ENCODE measurements around the gene HOXA11.
A peak's percentile ranks its signal among the peaks of the same experiment; 100 is the strongest.

The HOXA11 gene

GRCh38 chr7:27156508-27156898 lies 28.5 kb downstream of the HOXA11 start, which contains the start of gene HOXA7:
TSS of gene HOXA7 (minus strand) at chr7:27156675. CDS start at chr7:27156545, 130 bp downstream.
- no peak for DNase-seq

- DNase-seq = no peak
Observed at GRCh38 chr7:27155816-27156507, 29.1 kb downstream of the HOXA11 start.

GRCh38 chr7:27154901-27155815 lies 29.9 kb downstream of the HOXA11 start:
- no peak for DNase-seq

GRCh38 chr7:27154369-27154768 lies 30.7 kb downstream of the HOXA11 start:
- DNase-seq = no peak

GRCh38 chr7:27153526-27153925 lies 31.5 kb downstream of the HOXA11 start:
- DNase-seq = no peak

- no peak for DNase-seq
Observed at GRCh38 chr7:27152816-27153442, 32.1 kb downstream of the HOXA11 start.

- no peak for DNase-seq
Observed at GRCh38 chr7:27151931-27152815, 32.9 kb downstream of the HOXA11 start, which contains the start of gene HOXA3. TSS of gene HOXA3 (minus strand) at chr7:27152583. CDS start at chr7:27110640, 41,943 bp downstream.

GRCh38 chr7:27151341-27151930 lies 33.6 kb downstream of the HOXA11 start:
- peak; percentile 42 for DNase-seq

GRCh38 chr7:27150568-27151340 lies 34.3 kb downstream of the HOXA11 start:
- peak; percentile 85 for DNase-seq

- peak; percentile 52 for DNase-seq
Observed at GRCh38 chr7:27149842-27150567, 35.0 kb downstream of the HOXA11 start.

- peak; percentile 15 for DNase-seq
Observed at GRCh38 chr7:27148756-27149641, 36.0 kb downstream of the HOXA11 start.

GRCh38 chr7:27148031-27148755 lies 36.8 kb downstream of the HOXA11 start:
- no peak for DNase-seq

GRCh38 chr7:27147199-27148030 lies 37.6 kb downstream of the HOXA11 start, which contains the start of gene HOXA6:
TSS of gene HOXA6 (minus strand) at chr7:27147774. CDS start at chr7:27147749, 25 bp downstream.
- no peak for DNase-seq

- no peak for DNase-seq
Observed at GRCh38 chr7:27146491-27147198, 38.4 kb downstream of the HOXA11 start.

- DNase-seq = no peak
Observed at GRCh38 chr7:27145914-27146412, 39.1 kb downstream of the HOXA11 start.

- DNase-seq = no peak
Observed at GRCh38 chr7:27145165-27145913, 39.7 kb downstream of the HOXA11 start.
